Measurements from ENCODE around the gene SF3A2.

- TF ChIP-seq CTCF (conservative IDR thresholded peaks at IDR 0.05; ENCODE audit: low read length) (no peak), EZH2phosphoT487 (IDR thresholded peaks at IDR 0.05; ENCODE audit: borderline replicate concordance) (no peak)
These were observed 11.1 kb upstream of the SF3A2 start for GRCh38 chr19:2225415-2226050.
